Cardiac muscle cell (in vitro differentiated cells and primary cell): ENCODE measurements around the gene SNX9. TPM values are rescaled to one million over a fixed set of nuclear protein-coding genes. Genes with fewer than 3 reads are reported as not detected.

Source experiments
- DNase-seq, 2 donors: peaks; one replicate each; pipeline versions ENCODE4 v3.0.0 to v3.0.0-alpha.2; 2010 to 2017; ENCODE audit warnings: low read depth in 1 of 2, low spot score in 1 of 2
- H3K27ac ChIP-seq: fragments of 200-600 bp; sonication (generic); 2 replicates; pipeline ENCODE4 v1.5.1; 2016
- H3K27me3 ChIP-seq: fragments of 200-600 bp; sonication (generic); 2 replicates; pipeline ENCODE4 v1.6.0; 2016; ENCODE audit warnings: control low read depth
- H3K36me3 ChIP-seq: fragments of 200-600 bp; sonication (generic); 2 replicates; pipeline ENCODE4 v1.5.1; 2016; ENCODE audit warnings: control low read depth
- H3K4me1 ChIP-seq: fragments of 200-600 bp; sonication (generic); 2 replicates; pipeline ENCODE4 v1.8.1; 2017; ENCODE audit warnings: low read depth, mild to moderate bottlenecking, mixed run types
- H3K4me3 ChIP-seq: fragments of 200-600 bp; sonication (generic); 2 replicates; pipeline ENCODE4 v1.5.1; 2016; ENCODE audit warnings: mild to moderate bottlenecking
- H3K9me3 ChIP-seq: fragments of 200-600 bp; sonication (generic); 2 replicates; pipeline ENCODE4 v1.5.1; 2017; ENCODE audit warnings: low read depth, mild to moderate bottlenecking, control low read depth
- CTCF ChIP-seq: IDR thresholded peaks from 2 replicates; pipeline ENCODE4 v1.5.1; 2012; ENCODE audit warnings: low read depth, mild to moderate bottlenecking, low read length
- polyA plus RNA-seq: library from polyadenylated mRNA; unstranded; fragments of >200 nt; fragmentation: Nextera tagmentation; extraction: Ambion mirVana; gene quantifications from 2 replicates; pipeline ENCODE4 v1.2.1, GENCODE V29; 2016
- total RNA-seq: library from RNA; depleted of rRNA; stranded (reverse); fragments of >200 nt; gene quantifications from 2 replicates; pipeline ENCODE4 v1.2.3, GENCODE V29; 2016

SNX9 gene
- total and polyA plus RNA-seq, 2 experiments from 2014 or later: 23.9 to 27.0 TPM

DNA sequence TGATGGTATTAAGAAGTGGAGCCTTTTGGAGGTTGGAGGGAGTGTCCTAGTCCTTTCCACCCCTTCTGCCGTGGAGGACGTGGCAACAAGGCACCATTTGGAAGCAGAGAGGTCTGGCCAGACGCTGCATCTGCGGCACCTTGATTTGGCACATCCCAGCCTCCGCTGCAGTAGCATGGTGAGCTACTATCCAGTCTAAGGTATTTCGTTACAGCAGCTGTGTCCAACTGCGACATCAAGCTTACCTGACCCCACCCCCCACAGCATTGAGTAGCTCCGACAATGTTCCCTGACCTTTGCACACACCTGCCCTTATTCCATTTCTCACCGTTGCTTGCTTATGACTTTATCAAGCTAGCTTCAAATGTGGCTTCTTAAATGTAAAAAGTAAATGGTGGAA is 128.8 kb downstream of the SNX9 start:
- Histone ChIP-seq H3K4me1 (no peaks in the 10 kb centered on the region), H3K36me3 (no peaks in the 10 kb centered on the region), H3K27ac (no peak overlapping the region), H3K27me3 (no peaks in the 10 kb centered on the region), H3K9me3 (no peaks in the 10 kb centered on the region), H3K4me3 (no peak overlapping the region)
- no peak for DNase-seq
- TF ChIP-seq CTCF: no peak

GRCh38 chr6:157952861-157953351 is 129.9 kb downstream of the SNX9 start:
- no peaks in the 10 kb centered on the region for H3K36me3 ChIP-seq
- no peak overlapping the region for H3K27ac ChIP-seq
- no peaks in the 10 kb centered on the region for H3K9me3 ChIP-seq
- H3K4me1 ChIP-seq: no peaks in the 10 kb centered on the region
- H3K4me3 ChIP-seq: no peak overlapping the region
- no peaks in the 10 kb centered on the region for H3K27me3 ChIP-seq
- no peak for TF ChIP-seq CTCF
- DNase-seq: no peak

GRCh38 chr6:157953580-157954091 is 130.6 kb downstream of the SNX9 start:
- Histone ChIP-seq H3K4me1 (no peaks in the 10 kb centered on the region), H3K4me3 (no peak overlapping the region), H3K27ac (no peak overlapping the region), H3K9me3 (no peaks in the 10 kb centered on the region), H3K36me3 (no peaks in the 10 kb centered on the region), H3K27me3 (no peaks in the 10 kb centered on the region)
- no peak for TF ChIP-seq CTCF
- DNase-seq: no peak

GRCh38 chr6:157954150-157955117 is 131.4 kb downstream of the SNX9 start:
- TF ChIP-seq CTCF: no peak
- Histone ChIP-seq H3K27me3 (no peaks in the 10 kb centered on the region), H3K9me3 (no peaks in the 10 kb centered on the region), H3K27ac (no peak overlapping the region), H3K36me3 (no peaks in the 10 kb centered on the region), H3K4me1 (no peaks in the 10 kb centered on the region), H3K4me3 (no peak overlapping the region)
- DNase-seq: peak in 1 of 2 donors; percentile 65

DNA sequence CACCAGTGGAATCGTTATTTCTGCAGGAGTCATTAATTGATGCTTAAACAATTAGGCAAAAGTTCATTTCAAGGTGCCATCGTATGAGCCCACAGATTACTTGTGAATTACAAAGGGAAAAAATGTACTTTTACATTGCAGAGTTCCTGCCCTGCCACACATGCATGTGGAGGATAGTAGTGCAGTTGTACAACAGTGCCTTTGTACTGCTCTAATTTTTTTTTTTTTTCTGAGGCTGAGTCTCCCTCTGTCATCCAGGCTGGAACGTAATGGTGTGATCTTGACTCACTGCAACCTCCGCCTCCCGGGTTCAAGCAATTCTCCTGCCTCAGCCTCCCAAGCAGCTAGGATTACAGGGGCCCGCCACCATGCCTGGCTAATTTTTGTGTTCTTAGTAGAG is 132.6 kb downstream of the SNX9 start:
- no peak for DNase-seq
- H3K27ac ChIP-seq: no peak overlapping the region
- H3K4me1 ChIP-seq: no peaks in the 10 kb centered on the region
- H3K4me3 ChIP-seq: no peak overlapping the region
- no peaks in the 10 kb centered on the region for H3K9me3 ChIP-seq
- no peaks in the 10 kb centered on the region for H3K36me3 ChIP-seq
- H3K27me3 ChIP-seq: no peaks in the 10 kb centered on the region
- no peak for TF ChIP-seq CTCF
